Measurements from ENCODE around the gene LCN15. TPM values are rescaled to one million over a fixed set of nuclear protein-coding genes. Genes with fewer than 3 reads are reported as not detected.
A peak's percentile ranks its signal among the peaks of the same experiment; 100 is the strongest.

The LCN15 gene
- total and polyA plus RNA-seq, 2 of the 13 experiments (the other 11 are each of a cell fraction or from before 2014, with no cell fraction given) = 1.3 to 53.7 TPM

DNA sequence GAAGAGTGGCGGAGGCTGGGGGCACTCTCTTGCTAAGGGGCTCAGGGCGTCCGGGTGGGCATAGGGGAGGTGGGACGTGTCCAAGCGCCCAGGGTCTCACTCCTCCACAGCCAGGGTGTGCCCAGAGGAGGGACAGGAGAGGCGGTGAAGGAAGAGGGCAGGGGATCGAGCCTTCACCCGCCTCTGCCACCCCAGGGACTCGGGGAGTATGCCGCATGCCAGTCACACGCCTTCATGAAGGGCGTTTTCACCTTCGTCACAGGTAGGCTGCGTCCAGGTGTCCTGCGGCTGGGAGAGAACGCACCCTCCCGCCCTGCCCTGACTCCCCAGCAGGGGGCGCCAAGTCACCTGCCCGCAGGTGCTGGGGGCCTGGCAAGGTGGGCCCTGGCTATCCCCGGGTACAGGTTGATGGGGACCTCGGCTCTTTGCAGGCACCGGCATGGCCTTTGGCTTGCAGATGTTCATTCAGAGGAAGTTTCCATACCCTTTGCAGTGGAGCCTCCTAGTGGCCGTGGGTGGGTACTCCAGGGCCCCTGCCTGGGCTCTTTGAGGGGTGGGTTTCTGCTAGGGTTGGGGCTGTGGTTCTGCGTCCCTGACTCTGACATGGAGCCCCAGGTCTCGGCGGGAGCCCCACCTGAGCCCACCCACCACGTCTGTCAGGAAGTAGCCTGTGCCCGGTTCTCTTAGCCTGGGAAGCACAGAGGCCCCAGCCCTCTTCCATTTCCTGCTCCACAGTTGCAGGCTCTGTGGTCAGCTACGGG lies 27.4 kb upstream of the LCN15 start (continued):
- TF ChIP-seq MIER3 (CRISPR knock-in tag; IDR thresholded peaks at IDR 0.05; ENCODE audit: borderline replicate concordance) (no peak), ZNF138 (CRISPR knock-in tag; IDR thresholded peaks at IDR 0.05; ENCODE audit: low read depth) (no peak), SRY (CRISPR knock-in tag; IDR thresholded peaks at IDR 0.05) (peak; percentile 58; the same call in 1 of the 2 replicates), ZNF572 (CRISPR knock-in tag; IDR thresholded peaks at IDR 0.05) (0 out of 2 replicates have a peak, but pooled peaks have one; percentile 60), ZNF354B (CRISPR knock-in tag; IDR thresholded peaks at IDR 0.05) (no peak), HNRNPH1 (optimal IDR thresholded peaks at IDR 0.05; ENCODE audit: low read depth, low read length) (no peak), ZNF557 (CRISPR knock-in tag; IDR thresholded peaks at IDR 0.05) (no peak), ZNF589 (CRISPR knock-in tag; conservative IDR thresholded peaks at IDR 0.05) (0 out of 2 replicates have a peak, but pooled peaks have one; percentile 20), RFX5 (IDR thresholded peaks at IDR 0.05; ENCODE audit: low read depth, low read length) (no peak)
- TF ChIP-seq, protein P1, sequence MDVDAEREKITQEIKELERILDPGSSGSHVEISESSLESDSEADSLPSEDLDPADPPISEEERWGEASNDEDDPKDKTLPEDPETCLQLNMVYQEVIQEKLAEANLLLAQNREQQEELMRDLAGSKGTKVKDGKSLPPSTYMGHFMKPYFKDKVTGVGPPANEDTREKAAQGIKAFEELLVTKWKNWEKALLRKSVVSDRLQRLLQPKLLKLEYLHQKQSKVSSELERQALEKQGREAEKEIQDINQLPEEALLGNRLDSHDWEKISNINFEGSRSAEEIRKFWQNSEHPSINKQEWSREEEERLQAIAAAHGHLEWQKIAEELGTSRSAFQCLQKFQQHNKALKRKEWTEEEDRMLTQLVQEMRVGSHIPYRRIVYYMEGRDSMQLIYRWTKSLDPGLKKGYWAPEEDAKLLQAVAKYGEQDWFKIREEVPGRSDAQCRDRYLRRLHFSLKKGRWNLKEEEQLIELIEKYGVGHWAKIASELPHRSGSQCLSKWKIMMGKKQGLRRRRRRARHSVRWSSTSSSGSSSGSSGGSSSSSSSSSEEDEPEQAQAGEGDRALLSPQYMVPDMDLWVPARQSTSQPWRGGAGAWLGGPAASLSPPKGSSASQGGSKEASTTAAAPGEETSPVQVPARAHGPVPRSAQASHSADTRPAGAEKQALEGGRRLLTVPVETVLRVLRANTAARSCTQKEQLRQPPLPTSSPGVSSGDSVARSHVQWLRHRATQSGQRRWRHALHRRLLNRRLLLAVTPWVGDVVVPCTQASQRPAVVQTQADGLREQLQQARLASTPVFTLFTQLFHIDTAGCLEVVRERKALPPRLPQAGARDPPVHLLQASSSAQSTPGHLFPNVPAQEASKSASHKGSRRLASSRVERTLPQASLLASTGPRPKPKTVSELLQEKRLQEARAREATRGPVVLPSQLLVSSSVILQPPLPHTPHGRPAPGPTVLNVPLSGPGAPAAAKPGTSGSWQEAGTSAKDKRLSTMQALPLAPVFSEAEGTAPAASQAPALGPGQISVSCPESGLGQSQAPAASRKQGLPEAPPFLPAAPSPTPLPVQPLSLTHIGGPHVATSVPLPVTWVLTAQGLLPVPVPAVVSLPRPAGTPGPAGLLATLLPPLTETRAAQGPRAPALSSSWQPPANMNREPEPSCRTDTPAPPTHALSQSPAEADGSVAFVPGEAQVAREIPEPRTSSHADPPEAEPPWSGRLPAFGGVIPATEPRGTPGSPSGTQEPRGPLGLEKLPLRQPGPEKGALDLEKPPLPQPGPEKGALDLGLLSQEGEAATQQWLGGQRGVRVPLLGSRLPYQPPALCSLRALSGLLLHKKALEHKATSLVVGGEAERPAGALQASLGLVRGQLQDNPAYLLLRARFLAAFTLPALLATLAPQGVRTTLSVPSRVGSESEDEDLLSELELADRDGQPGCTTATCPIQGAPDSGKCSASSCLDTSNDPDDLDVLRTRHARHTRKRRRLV (CRISPR knock-in tag; IDR thresholded peaks at IDR 0.05) = no peak
- TF ChIP-seq, protein P2, sequence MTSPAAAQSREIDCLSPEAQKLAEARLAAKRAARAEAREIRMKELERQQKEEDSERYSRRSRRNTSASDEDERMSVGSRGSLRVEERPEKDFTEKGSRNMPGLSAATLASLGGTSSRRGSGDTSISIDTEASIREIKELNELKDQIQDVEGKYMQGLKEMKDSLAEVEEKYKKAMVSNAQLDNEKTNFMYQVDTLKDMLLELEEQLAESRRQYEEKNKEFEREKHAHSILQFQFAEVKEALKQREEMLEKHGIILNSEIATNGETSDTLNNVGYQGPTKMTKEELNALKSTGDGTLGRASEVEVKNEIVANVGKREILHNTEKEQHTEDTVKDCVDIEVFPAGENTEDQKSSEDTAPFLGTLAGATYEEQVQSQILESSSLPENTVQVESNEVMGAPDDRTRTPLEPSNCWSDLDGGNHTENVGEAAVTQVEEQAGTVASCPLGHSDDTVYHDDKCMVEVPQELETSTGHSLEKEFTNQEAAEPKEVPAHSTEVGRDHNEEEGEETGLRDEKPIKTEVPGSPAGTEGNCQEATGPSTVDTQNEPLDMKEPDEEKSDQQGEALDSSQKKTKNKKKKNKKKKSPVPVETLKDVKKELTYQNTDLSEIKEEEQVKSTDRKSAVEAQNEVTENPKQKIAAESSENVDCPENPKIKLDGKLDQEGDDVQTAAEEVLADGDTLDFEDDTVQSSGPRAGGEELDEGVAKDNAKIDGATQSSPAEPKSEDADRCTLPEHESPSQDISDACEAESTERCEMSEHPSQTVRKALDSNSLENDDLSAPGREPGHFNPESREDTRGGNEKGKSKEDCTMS (CRISPR knock-in tag; conservative IDR thresholded peaks at IDR 0.05) = no peak
- TF ChIP-seq, protein P3, sequence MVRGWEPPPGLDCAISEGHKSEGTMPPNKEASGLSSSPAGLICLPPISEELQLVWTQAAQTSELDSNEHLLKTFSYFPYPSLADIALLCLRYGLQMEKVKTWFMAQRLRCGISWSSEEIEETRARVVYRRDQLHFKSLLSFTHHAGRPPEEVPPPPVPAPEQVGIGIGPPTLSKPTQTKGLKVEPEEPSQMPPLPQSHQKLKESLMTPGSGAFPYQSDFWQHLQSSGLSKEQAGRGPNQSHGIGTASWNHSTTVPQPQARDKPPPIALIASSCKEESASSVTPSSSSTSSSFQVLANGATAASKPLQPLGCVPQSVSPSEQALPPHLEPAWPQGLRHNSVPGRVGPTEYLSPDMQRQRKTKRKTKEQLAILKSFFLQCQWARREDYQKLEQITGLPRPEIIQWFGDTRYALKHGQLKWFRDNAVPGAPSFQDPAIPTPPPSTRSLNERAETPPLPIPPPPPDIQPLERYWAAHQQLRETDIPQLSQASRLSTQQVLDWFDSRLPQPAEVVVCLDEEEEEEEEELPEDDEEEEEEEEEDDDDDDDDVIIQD (CRISPR knock-in tag; IDR thresholded peaks at IDR 0.05; ENCODE audit: low read depth) = no peak
- TF ChIP-seq, protein P4, sequence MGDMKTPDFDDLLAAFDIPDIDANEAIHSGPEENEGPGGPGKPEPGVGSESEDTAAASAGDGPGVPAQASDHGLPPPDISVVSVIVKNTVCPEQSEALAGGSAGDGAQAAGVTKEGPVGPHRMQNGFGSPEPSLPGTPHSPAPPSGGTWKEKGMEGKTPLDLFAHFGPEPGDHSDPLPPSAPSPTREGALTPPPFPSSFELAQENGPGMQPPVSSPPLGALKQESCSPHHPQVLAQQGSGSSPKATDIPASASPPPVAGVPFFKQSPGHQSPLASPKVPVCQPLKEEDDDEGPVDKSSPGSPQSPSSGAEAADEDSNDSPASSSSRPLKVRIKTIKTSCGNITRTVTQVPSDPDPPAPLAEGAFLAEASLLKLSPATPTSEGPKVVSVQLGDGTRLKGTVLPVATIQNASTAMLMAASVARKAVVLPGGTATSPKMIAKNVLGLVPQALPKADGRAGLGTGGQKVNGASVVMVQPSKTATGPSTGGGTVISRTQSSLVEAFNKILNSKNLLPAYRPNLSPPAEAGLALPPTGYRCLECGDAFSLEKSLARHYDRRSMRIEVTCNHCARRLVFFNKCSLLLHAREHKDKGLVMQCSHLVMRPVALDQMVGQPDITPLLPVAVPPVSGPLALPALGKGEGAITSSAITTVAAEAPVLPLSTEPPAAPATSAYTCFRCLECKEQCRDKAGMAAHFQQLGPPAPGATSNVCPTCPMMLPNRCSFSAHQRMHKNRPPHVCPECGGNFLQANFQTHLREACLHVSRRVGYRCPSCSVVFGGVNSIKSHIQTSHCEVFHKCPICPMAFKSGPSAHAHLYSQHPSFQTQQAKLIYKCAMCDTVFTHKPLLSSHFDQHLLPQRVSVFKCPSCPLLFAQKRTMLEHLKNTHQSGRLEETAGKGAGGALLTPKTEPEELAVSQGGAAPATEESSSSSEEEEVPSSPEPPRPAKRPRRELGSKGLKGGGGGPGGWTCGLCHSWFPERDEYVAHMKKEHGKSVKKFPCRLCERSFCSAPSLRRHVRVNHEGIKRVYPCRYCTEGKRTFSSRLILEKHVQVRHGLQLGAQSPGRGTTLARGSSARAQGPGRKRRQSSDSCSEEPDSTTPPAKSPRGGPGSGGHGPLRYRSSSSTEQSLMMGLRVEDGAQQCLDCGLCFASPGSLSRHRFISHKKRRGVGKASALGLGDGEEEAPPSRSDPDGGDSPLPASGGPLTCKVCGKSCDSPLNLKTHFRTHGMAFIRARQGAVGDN (CRISPR knock-in tag; IDR thresholded peaks at IDR 0.05) = peak; percentile 89
